Measurements from ENCODE around the gene CSPG4.

The CSPG4 gene

GRCh38 chr15:75625542-75626347 lies 86.9 kb downstream of the CSPG4 start, which contains the start of gene SNUPN:
TSS of gene SNUPN (minus strand) at chr15:75625725. CDS start at chr15:75621051, 4,674 bp downstream.
- DNase-seq (ENCODE audit: low read depth in 2 of 2, low spot score in 1 of 2) = peak; percentile 75 to 88

All from stimulated activated CD8-positive, alpha-beta memory T cell treated with anti-CD3 and anti-CD28 coated beads, Interleukin-4, amount 100 ng/mL, for 4 hours (primary cell).